Sciatic nerve (tissue), 2 donors: Measurements from ENCODE around the gene POLDIP2. TPM values are rescaled to one million over a fixed set of nuclear protein-coding genes. Genes with fewer than 3 reads are reported as not detected.

ENCODE experiments used
- ATAC-seq: fragments of 200-7000 bp; cut with Tn5 transposase; one replicate; pipeline ENCODE4 v1.9.1; 2020; ENCODE audit warnings: mild to moderate bottlenecking, moderate library complexity
- DNase-seq: peaks from one replicate; pipeline ENCODE4 v3.0.0-alpha.2; 2020; ENCODE audit warnings: low spot score
- intact Hi-C: fragments of 100-400 bp; cut with DNase I; formaldehyde crosslinking; loops from one replicate; pipeline ENCODE4 v1.14.2; 2022
- microRNA-seq: library from miRNA; unstranded; fragments of <30 nt; microRNA quantifications from one replicate; pipeline ENCODE4 v1.2.0, GENCODE V29; 2020
- total RNA-seq: library from RNA; stranded (reverse); fragmentation: NEBNext Ultra II Directional; extraction: Animal tissue kit (Norgen Biotek cat#: 25700); gene quantifications from one replicate; pipeline ENCODE4 v1.2.1, GENCODE V29; 2021
- donor health status: DM: no; HTN: no; CAD: no.
- donor health status: DM: no; HTN: no; CAD: no.

Gene POLDIP2
- total RNA-seq, 1 donor from 2014 or later, result 30.0 TPM

GRCh38 chr17:28324781-28325180, 32.5 kb downstream of the POLDIP2 start:
- intact Hi-C loops, result no loop called here
- ATAC-seq (no peak), DNase-seq (no peak)

GRCh38 chr17:28324267-28324745, 33.0 kb downstream of the POLDIP2 start:
- intact Hi-C loops, result no loop called here
- ATAC-seq, result no peak
- DNase-seq, result no peak

GRCh38 chr17:28320215-28321061, 36.9 kb downstream of the POLDIP2 start:
- intact Hi-C loops, result no loop called here
- ATAC-seq (no peak), DNase-seq (no peak)

GRCh38 chr17:28319598-28319935, 37.8 kb downstream of the POLDIP2 start:
- ATAC-seq (no peak), DNase-seq (no peak)
- intact Hi-C loops, result no loop called here

GRCh38 chr17:28318759-28319597, 38.3 kb downstream of the POLDIP2 start, which contains the start of gene TMEM97:
TMEM97 (plus strand) TSS chr17:28319200; CDS start chr17:28319240, 40 bp downstream.
- DNase-seq (peak; percentile 96), ATAC-seq (peak; percentile 100)
- intact Hi-C loops, result no loop called here

- ATAC-seq (no peak), DNase-seq (no peak)
- intact Hi-C loops, result no loop called here
These were observed 39.2 kb downstream of the POLDIP2 start for GRCh38 chr17:28317966-28318758.

- intact Hi-C loops, result no loop called here
- DNase-seq (no peak), ATAC-seq (no peak)
These were observed 40.0 kb downstream of the POLDIP2 start for GRCh38 chr17:28317099-28317965.

GRCh38 chr17:28315846-28316705, 41.3 kb downstream of the POLDIP2 start:
- intact Hi-C loops, result no loop called here
- DNase-seq, result no peak
- ATAC-seq, result no peak

- intact Hi-C loops, result no loop called here
- no peak for DNase-seq
- ATAC-seq, result no peak
These were observed 43.5 kb downstream of the POLDIP2 start for GRCh38 chr17:28313841-28314240.

GRCh38 chr17:28306954-28307401, 50.3 kb downstream of the POLDIP2 start:
- ATAC-seq, result no peak
- intact Hi-C loops, result no loop called here
- no peak for DNase-seq

- intact Hi-C loops, result no loop called here
- ATAC-seq (no peak), DNase-seq (no peak)
These were observed 58.9 kb downstream of the POLDIP2 start for GRCh38 chr17:28298449-28298848.

Small RNAs within 50 kb of the gene (microRNA-seq; reads per million reads assigned to microRNA genes)
- 1.1 reads per million for gene MIR4723

Other genes starting within 250 kb of the POLDIP2 start
- 21.8 TPM for gene TMEM97, start 38.3 kb downstream of the POLDIP2 start, total RNA-seq
- 36.3 TPM for gene IFT20, start 22.1 kb downstream of the POLDIP2 start, total RNA-seq
- 75.0 TPM for gene TNFAIP1, start 21.8 kb downstream of the POLDIP2 start, total RNA-seq
- gene SEBOX, start 7.7 kb upstream of the POLDIP2 start, total RNA-seq, result not detected
- gene VTN, start 12.8 kb upstream of the POLDIP2 start, total RNA-seq, result 2.1 TPM
- gene SARM1, start 14.2 kb upstream of the POLDIP2 start, total RNA-seq, result 12.7 TPM
- gene SLC46A1, start 48.7 kb upstream of the POLDIP2 start, total RNA-seq, result 12.8 TPM
- gene SLC13A2, start 116.1 kb upstream of the POLDIP2 start, total RNA-seq, result not detected
- not detected for gene FOXN1, start 148.8 kb upstream of the POLDIP2 start, total RNA-seq
- 28.3 TPM for gene UNC119, start 195.1 kb upstream of the POLDIP2 start, total RNA-seq
- gene PIGS, start 214.0 kb upstream of the POLDIP2 start, total RNA-seq, result 40.4 TPM
- 99.7 TPM for gene ALDOC, start 219.4 kb upstream of the POLDIP2 start, total RNA-seq
- 20.9 TPM for gene SPAG5, start 241.5 kb upstream of the POLDIP2 start, total RNA-seq